H1 (cell line): Measurements from ENCODE around the gene SMIM5. TPM values are rescaled to one million over a fixed set of nuclear protein-coding genes. Genes with fewer than 3 reads are reported as not detected.
"Not testable (repeated sequence)": the region's sequence is repeated elsewhere in the genome, so short reads cannot be mapped to it uniquely, and the experiment has no call there.

Source experiments
- CTCF ChIA-PET: fragments of 300-600 bp; sonication (Branson Sonifier 250); formaldehyde crosslinking; loops from one replicate; lab custom pipeline; 2021; ENCODE audit not compliant: partially characterized antibody; lab: Charles Lee
- POLR2A ChIA-PET: fragments of 300-600 bp; sonication (Branson Sonifier 250); formaldehyde crosslinking; loops from one replicate; lab custom pipeline; 2021; ENCODE audit warnings: inconsistent platforms; ENCODE audit not compliant: partially characterized antibody; lab: Charles Lee
- DNase-seq, 2 experiments: peaks; one replicate each; pipeline versions ENCODE4 v3.0.0 to v3.0.0-alpha.2; 2010 to 2022; ENCODE audit warnings: low spot score in 2 of 2, low read depth in 1 of 2, mixed read lengths in 1 of 2
- FAIRE-seq: peaks from 2 replicates; lab custom pipeline; 2011; peaks lifted over from hg19 to GRCh38; lab: Jason Lieb, UNC
- H2AFZ ChIP-seq: 2 replicates; pipeline ENCODE4 v1.8.1; 2012; ENCODE audit warnings: low read length, inconsistent platforms
- H2AK5ac ChIP-seq: 2 replicates; pipeline ENCODE4 v1.6.1; 2013; ENCODE audit warnings: low read depth, low read length
- H2BK120ac ChIP-seq: replicated peaks from 2 replicates; pipeline ENCODE3; 2013; ENCODE audit warnings: low read depth, low read length, inconsistent platforms
- H2BK12ac ChIP-seq: 2 replicates; pipeline ENCODE4 v1.6.1; 2013; ENCODE audit warnings: low read depth, low read length
- H2BK15ac ChIP-seq: 2 replicates; pipeline ENCODE4 v1.6.1; 2013; ENCODE audit warnings: low read length
- H2BK20ac ChIP-seq: 2 replicates; pipeline ENCODE4 v1.6.1; 2013; ENCODE audit warnings: low read length
- H2BK5ac ChIP-seq: 2 replicates; pipeline ENCODE4 v1.6.1; 2013; ENCODE audit warnings: low read depth, low read length
- H3K14ac ChIP-seq: 2 replicates; pipeline ENCODE4 v1.6.1; 2013; ENCODE audit warnings: inconsistent platforms; ENCODE audit not compliant: insufficient read length
- H3K18ac ChIP-seq: 2 replicates; pipeline ENCODE4 v1.6.1; 2013; ENCODE audit warnings: low read length; ENCODE audit errors: extremely low read depth
- H3K23ac ChIP-seq: 2 replicates; pipeline ENCODE4 v1.6.1; 2013; ENCODE audit warnings: inconsistent platforms; ENCODE audit not compliant: insufficient read length
- H3K23me2 ChIP-seq: 2 replicates; pipeline ENCODE4 v1.6.1; 2013; ENCODE audit warnings: low read depth, low read length
- H3K27ac ChIP-seq: 2 replicates; pipeline ENCODE4 v1.6.1; 2011; ENCODE audit warnings: low read depth, low read length, inconsistent platforms
- H3K27me3 ChIP-seq, 4 experiments: replicated peaks in 1 of 4; 1 replicate in 1 of 4; 2 replicates in 3 of 4; pipeline versions ENCODE4 v1.6.1 to v1.8.1; 2011 to 2013; ENCODE audit warnings: low read length in 3 of 4, mild to moderate bottlenecking in 3 of 4, inconsistent platforms in 2 of 4, mixed read lengths in 2 of 4, moderate library complexity in 1 of 4; ENCODE audit not compliant: control insufficient read depth in 3 of 4, insufficient read depth in 3 of 4; ENCODE audit errors: extremely low read depth in 1 of 4
- H3K36me3 ChIP-seq, 4 experiments: 2 replicates each; pipeline versions ENCODE4 v1.6.1 to v1.8.1; 2011 to 2013; ENCODE audit warnings: mild to moderate bottlenecking in 4 of 4, low read length in 3 of 4, moderate library complexity in 2 of 4, control low read depth in 1 of 4, inconsistent platforms in 1 of 4; ENCODE audit not compliant: insufficient read depth in 4 of 4, control insufficient read depth in 2 of 4
- H3K4ac ChIP-seq: replicated peaks from 2 replicates; pipeline ENCODE3; 2013; ENCODE audit warnings: low read length, low read depth, mixed read lengths, inconsistent platforms; ENCODE audit not compliant: insufficient read length
- H3K4me1 ChIP-seq, 4 experiments: replicated peaks in 1 of 4; 1 replicate in 1 of 4; 2 replicates in 3 of 4; pipeline versions ENCODE4 v1.6.1 to v1.8.1; 2011 to 2013; ENCODE audit warnings: low read length in 3 of 4, inconsistent platforms in 2 of 4, mixed read lengths in 1 of 4; ENCODE audit not compliant: insufficient read depth in 4 of 4, control insufficient read depth in 3 of 4
- H3K4me2 ChIP-seq, 2 experiments: 2 replicates each; pipeline versions ENCODE4 v1.6.1 to v1.8.1; 2011 to 2013; ENCODE audit warnings: low read depth in 2 of 2, low read length in 2 of 2, control low read depth in 1 of 2, inconsistent platforms in 1 of 2, mild to moderate bottlenecking in 1 of 2; ENCODE audit not compliant: insufficient read depth in 1 of 2
- H3K4me3 ChIP-seq, 4 experiments: fragments of 200-600, 300-600 bp in 1 of 4; sonication (generic), shearing (Covaris generic), sonication (Bioruptor Twin) in 1 of 4; 2 replicates each; pipeline versions ENCODE4 v1.5.1 to v1.8.1; 2011 to 2016; ENCODE audit warnings: low read length in 4 of 4, low read depth in 3 of 4, control low read depth in 2 of 4, inconsistent platforms in 2 of 4, mild to moderate bottlenecking in 2 of 4, mixed read lengths in 1 of 4, moderate library complexity in 1 of 4; ENCODE audit not compliant: insufficient read depth in 2 of 4; ENCODE audit errors: extremely low read depth in 1 of 4
- H3K56ac ChIP-seq: replicated peaks from 2 replicates; pipeline ENCODE3; 2013; ENCODE audit warnings: low read depth, mild to moderate bottlenecking, mixed read lengths, low read length, inconsistent platforms; ENCODE audit not compliant: insufficient read length
- H3K79me1 ChIP-seq: 2 replicates; pipeline ENCODE4 v1.6.1; 2013; ENCODE audit warnings: low read depth, low read length, control low read depth
- H3K79me2 ChIP-seq, 2 experiments: 2 replicates each; pipeline versions ENCODE4 v1.6.1 to v1.8.1; 2012 to 2013; ENCODE audit warnings: low read length in 2 of 2, mild to moderate bottlenecking in 2 of 2, inconsistent platforms in 1 of 2; ENCODE audit not compliant: insufficient read depth in 2 of 2, control insufficient read depth in 1 of 2
- H3K9ac ChIP-seq, 4 experiments: replicated peaks in 1 of 4; 1 replicate in 1 of 4; 2 replicates in 3 of 4; pipeline versions ENCODE4 v1.6.1 to v1.8.1; 2011 to 2013; ENCODE audit warnings: low read depth in 3 of 4, low read length in 3 of 4, control low read depth in 2 of 4, mild to moderate bottlenecking in 2 of 4, moderate library complexity in 2 of 4, inconsistent platforms in 1 of 4; ENCODE audit errors: extremely low read depth in 1 of 4
- H3K9me3 ChIP-seq, 2 experiments: 2 replicates each; pipeline versions ENCODE4 v1.6.1 to v1.8.1; 2012 to 2013; ENCODE audit warnings: mild to moderate bottlenecking in 2 of 2, moderate library complexity in 2 of 2, control low read depth in 1 of 2, inconsistent platforms in 1 of 2, low read depth in 1 of 2, low read length in 1 of 2, mixed read lengths in 1 of 2; ENCODE audit not compliant: insufficient read depth in 2 of 2
- H4K20me1 ChIP-seq, 2 experiments: replicated peaks in 1 of 2; 2 replicates each; pipeline versions ENCODE3 to v1.8.1; 2011 to 2013; ENCODE audit warnings: inconsistent platforms in 2 of 2, low read length in 2 of 2, mild to moderate bottlenecking in 1 of 2; ENCODE audit not compliant: insufficient read depth in 2 of 2, control insufficient read depth in 1 of 2
- H4K5ac ChIP-seq: 2 replicates; pipeline ENCODE4 v1.6.1; 2013; ENCODE audit warnings: low read length, low read depth, mixed read lengths, inconsistent platforms; ENCODE audit not compliant: insufficient read length
- H4K8ac ChIP-seq: 2 replicates; pipeline ENCODE4 v1.8.0; 2013; ENCODE audit warnings: mild to moderate bottlenecking, moderate library complexity, low read length, inconsistent platforms; ENCODE audit not compliant: insufficient read depth; ENCODE audit errors: extremely low read depth
- H4K91ac ChIP-seq: replicated peaks from 2 replicates; pipeline ENCODE3; 2013; ENCODE audit warnings: low read length, mixed read lengths, inconsistent platforms; ENCODE audit not compliant: insufficient read length
- WGBS, 2 experiments: shearing (Covaris generic) in 1 of 2; methylation state at CpG; one replicate each; pipeline versions ENCODE4 v1.1.6 to v1.1.7; 2013 to 2015; ENCODE audit warnings: low lambda C conversion rate in 2 of 2, mixed read lengths in 2 of 2, inconsistent platforms in 1 of 2, low coverage in 1 of 2, missing lambda C conversion rate in 1 of 2; ENCODE audit not compliant: insufficient replicate concordance in 2 of 2, insufficient coverage in 1 of 2, insufficient read length in 1 of 2; ENCODE audit errors: extremely low coverage in 1 of 2, missing lambda C conversion rate in 1 of 2; 5-methylcytosine and 5-hydroxymethylcytosine counted together
- polyA plus RNA-seq, 7 experiments: library from polyadenylated mRNA; depleted of rRNA in 3 of 7; stranded (reverse) in 5 of 7; unstranded in 2 of 7; fragments of >200 nt in 5 of 7; fragments of 200-250 nt in 2 of 7; gene quantifications; 1 replicate in 5 of 7; 2 replicates in 1 of 7; 4 replicates in 1 of 7; pipeline versions ENCODE4 v1.2.1 to v1.2.3, GENCODE V29; 2011 to 2013; ENCODE audit warnings: missing spikeins in 2 of 7, mixed read lengths in 2 of 7
- total RNA-seq: library from RNA; stranded (reverse); fragmentation: NEBNext Ultra II Directional; extraction: Animal tissue kit (Norgen Biotek cat#: 25700); gene quantifications from 2 replicates; pipeline ENCODE4 v1.2.1, GENCODE V29; 2021

SMIM5 gene
- total and polyA plus RNA-seq, 2 of the 8 experiments (the other 6 are each of a cell fraction or from before 2014, with no cell fraction given): not detected

DNA sequence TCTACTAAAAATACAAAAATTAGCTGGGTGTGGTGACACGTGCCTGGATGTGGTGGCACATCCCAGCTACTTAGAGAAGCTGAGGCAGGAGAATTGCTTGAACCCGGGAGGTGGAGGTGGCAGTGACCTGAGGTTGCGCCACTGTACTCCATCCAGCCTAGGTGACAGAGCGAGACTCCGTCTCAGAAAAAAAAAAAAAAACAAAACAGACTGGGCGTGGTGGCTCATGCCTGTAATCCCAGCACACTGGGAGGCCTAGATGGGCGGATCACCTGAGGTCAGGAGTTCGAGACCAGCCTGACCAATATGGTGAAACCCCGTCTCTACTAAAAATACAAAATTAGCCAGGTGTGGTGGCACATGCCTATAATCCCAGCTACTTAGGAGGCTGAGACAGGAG is 39.8 kb upstream of the SMIM5 start:
- H3K4me3 ChIP-seq, H4K8ac ChIP-seq, POLR2A ChIA-PET, H4K20me1 ChIP-seq, H4K91ac ChIP-seq, H3K79me1 ChIP-seq, H3K27ac ChIP-seq, H3K4me2 ChIP-seq, H2BK20ac ChIP-seq, H2BK15ac ChIP-seq, H3K4ac ChIP-seq, FAIRE-seq, H3K27me3 ChIP-seq, H2AK5ac ChIP-seq, H2BK12ac ChIP-seq, H3K36me3 ChIP-seq, H3K18ac ChIP-seq, H3K23ac ChIP-seq, H3K23me2 ChIP-seq, H3K79me2 ChIP-seq, H2AFZ ChIP-seq, H3K9ac ChIP-seq, H3K9me3 ChIP-seq, H2BK120ac ChIP-seq, H4K5ac ChIP-seq, H3K4me1 ChIP-seq, H3K56ac ChIP-seq, H2BK5ac ChIP-seq, DNase-seq, H3K14ac ChIP-seq: not testable (repeated sequence)
- whole genome bisulfite sequencing, 2 experiments: 83% methylated on average over 9 of the region's 9 CpGs; no CpG with 5 or more reads in 1 of the 2 experiments
- CTCF ChIA-PET: interaction anchor here (1.2 to 59.2 kb wide), 7 partner anchors 9 to 71 kb away, joined by 3 to 2200 read pairs (median 8); partner anchors contain the start of genes RECQL5, SAP30BP and SMIM5
